ENCODE measurements around the gene CMTM7. TPM values are rescaled to one million over a fixed set of nuclear protein-coding genes. Genes with fewer than 3 reads are reported as not detected.

Gene CMTM7, protein sequence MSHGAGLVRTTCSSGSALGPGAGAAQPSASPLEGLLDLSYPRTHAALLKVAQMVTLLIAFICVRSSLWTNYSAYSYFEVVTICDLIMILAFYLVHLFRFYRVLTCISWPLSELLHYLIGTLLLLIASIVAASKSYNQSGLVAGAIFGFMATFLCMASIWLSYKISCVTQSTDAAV
- total RNA-seq (2022; extraction: Qiagen RNA extraction; ENCODE audit: low read depth): 30.5 to 41.1 TPM (median 37.4 TPM) in 5 replicates

DNA sequence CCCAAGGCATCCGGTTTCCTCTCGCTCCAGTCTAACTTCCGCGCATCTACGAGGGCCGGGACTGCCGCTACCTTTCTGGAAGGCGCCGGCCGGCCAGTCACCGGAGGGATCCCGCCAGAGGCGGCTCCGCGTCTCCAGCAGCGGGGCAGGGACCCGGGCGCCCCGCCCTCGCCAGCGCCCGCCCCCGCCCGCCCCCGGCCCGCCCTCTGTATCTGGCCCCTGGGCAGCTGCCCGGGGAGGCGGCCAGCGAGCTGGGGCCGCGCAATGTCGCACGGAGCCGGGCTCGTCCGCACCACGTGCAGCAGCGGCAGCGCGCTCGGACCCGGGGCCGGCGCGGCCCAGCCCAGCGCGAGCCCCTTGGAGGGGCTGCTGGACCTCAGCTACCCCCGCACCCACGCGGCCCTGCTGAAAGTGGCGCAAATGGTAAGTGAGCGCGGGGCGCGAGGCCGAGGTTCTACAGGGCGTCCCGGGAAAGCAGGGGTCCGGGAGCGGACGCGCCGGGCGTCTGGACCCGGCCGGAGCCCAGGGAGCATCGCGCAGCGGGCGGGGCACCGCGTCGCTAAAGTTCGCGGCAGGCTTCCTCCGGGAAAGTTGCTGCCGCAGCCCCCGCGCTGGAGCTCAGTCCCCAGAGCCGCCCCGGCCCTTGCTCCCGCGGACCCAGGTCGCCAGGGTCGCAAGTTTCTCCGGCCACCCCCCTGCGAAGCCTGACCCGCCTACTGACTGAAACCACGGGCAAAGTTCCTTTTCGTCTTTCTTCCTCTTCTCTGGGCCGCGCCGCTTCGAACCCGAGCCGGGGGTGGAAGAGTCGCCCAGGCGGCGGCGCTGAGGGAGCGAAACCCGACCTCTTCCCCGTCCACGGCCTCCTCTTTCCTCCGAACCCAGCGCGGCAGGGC lies at the start of gene CMTM7:
CMTM7 (plus strand) TSS at position 211 of the 893 bp plus-strand sequence; CDS start at position 265, 54 bp downstream.

DNA sequence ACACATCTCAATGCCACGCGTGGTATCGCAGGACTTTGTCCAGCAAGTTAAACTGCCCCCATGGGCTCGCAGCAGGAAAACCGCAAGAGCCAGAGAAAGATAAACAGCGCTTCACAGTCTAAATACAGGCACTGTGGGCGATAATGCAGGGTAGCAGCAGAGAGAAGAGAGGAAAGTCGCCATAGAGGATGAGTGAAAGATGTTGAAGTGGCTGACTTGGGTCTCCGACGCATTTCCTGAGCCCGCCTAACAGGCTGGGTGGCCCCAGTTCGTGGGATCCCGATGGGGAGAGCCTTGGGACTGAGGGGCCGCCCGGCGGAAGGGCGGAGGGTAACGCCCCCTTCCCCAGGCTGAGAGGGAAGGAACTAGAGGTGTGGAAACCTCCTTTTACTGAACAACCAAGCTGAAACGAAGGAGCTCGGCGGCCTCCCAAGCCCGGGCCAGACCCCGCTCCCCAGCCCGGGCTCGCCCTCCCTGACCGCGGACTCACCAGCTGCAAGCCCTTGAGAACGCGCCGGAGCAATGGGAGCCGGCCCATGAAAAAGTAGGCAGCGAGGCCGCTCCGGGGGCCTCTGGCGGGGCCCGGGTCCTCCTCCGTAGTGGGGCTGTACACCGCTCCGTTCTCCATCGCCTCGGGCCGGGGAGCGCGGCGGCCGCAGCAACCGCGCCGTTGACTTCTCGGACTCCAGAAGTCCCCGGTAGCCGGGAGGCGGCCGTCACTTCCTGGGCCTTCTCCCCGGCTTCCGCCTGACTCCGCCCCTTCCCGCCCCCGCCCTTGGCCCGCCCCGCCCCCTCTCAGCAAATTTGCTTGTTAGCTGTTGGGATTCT lies 110.7 kb downstream of the CMTM7 start, which contains the start of gene CMTM6:
CMTM6 (minus strand) TSS at position 735 of the 828 bp plus-strand sequence; CDS start at position 628, 107 bp downstream.

Other genes starting within 250 kb of the CMTM7 start
- 6.2 to 10.7 TPM (median 9.7 TPM) in 5 replicates for gene CMTM8, start 153.2 kb upstream of the CMTM7 start, total RNA-seq (2022; extraction: Qiagen RNA extraction; ENCODE audit: low read depth)
- 37.4 to 44.3 TPM (median 41.1 TPM) in 5 replicates for gene CMTM6, start 111.0 kb downstream of the CMTM7 start, total RNA-seq (2022; extraction: Qiagen RNA extraction; ENCODE audit: low read depth)
- gene DYNC1LI1, start 179.0 kb downstream of the CMTM7 start, total RNA-seq (2022; extraction: Qiagen RNA extraction; ENCODE audit: low read depth): 36.8 to 42.5 TPM (median 38.4 TPM) in 5 replicates